HUES6 (cell line): ENCODE measurements around the gene ATXN10.

Source experiments
- H3K27ac ChIP-seq: 2 replicates; pipeline ENCODE4 v1.7.0; 2013; ENCODE audit warnings: low read depth, mild to moderate bottlenecking, low read length, inconsistent platforms
- H3K27me3 ChIP-seq: 2 replicates; pipeline ENCODE4 v1.6.1; 2013; ENCODE audit warnings: low read length; ENCODE audit not compliant: control insufficient read depth, insufficient read depth
- H3K36me3 ChIP-seq: 2 replicates; pipeline ENCODE4 v1.6.1; 2013; ENCODE audit warnings: low read length; ENCODE audit not compliant: control insufficient read depth, insufficient read depth
- H3K4me1 ChIP-seq: 2 replicates; pipeline ENCODE4 v1.6.1; 2013; ENCODE audit warnings: low read length; ENCODE audit not compliant: control insufficient read depth, insufficient read depth
- H3K4me3 ChIP-seq: 2 replicates; pipeline ENCODE4 v1.5.1; 2013; ENCODE audit warnings: low read depth, low read length
- H3K9ac ChIP-seq: one replicate; pipeline ENCODE4 v1.6.1; 2013; ENCODE audit warnings: mild to moderate bottlenecking, low read length
- H3K9me3 ChIP-seq: 2 replicates; pipeline ENCODE4 v1.6.1; 2013; ENCODE audit warnings: low read depth, low read length; ENCODE audit not compliant: control insufficient read depth, insufficient read depth

The ATXN10 gene

DNA sequence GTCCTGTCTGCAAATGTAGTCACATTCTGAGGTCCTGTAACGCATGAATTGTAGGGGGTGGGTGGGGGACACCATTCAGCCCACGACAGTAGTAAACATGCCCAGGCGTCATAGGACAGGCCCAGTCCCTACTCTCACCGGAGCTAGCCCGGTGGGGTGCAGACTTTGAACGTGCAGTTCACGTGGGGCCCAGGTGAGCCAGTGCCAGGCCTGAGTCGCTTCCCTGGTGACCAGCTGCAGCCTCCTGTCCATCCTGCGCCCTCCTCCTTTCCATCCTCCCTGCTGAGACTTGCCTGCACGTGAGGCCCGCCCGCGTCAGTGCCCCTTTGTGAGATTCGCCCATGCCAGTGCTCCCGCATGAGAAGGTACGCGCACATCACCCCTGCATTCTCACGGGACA, 188.6 kb downstream of the ATXN10 start:
- Histone ChIP-seq H3K27me3 (peaks cover 11% of the 10 kb centered on the region), H3K27ac (no peak overlapping the region), H3K4me1 (no peaks in the 10 kb centered on the region), H3K9ac (no peak overlapping the region), H3K4me3 (no peak overlapping the region), H3K36me3 (0 out of 2 replicates have a peak, but pooled peaks cover 2% of the 10 kb centered on the region), H3K9me3 (no peaks in the 10 kb centered on the region)

DNA sequence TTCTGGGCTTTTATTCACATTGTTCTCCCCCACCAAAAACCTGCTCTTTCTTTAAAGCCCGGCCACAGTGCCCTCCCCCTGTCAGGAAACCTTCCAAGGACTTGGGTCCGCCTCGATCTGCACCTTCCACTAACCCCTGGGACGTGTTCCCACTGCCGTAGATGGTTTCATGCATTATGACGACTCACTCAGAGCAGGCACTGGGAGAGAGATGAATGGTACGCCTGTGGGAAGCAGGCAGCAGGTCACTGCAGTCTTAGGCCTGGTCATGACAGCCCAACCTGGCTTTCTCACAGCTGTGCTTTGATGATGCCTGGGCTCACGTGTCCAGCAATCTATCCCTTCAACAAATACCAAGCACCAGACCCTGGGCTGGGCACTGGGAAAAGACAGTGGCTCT, 189.6 kb downstream of the ATXN10 start:
- H3K4me1 ChIP-seq = no peaks in the 10 kb centered on the region
- no peak overlapping the region for H3K9ac ChIP-seq
- H3K36me3 ChIP-seq = no peaks in the 10 kb centered on the region
- peaks cover 21% of the 10 kb centered on the region for H3K27me3 ChIP-seq
- no peak overlapping the region for H3K4me3 ChIP-seq
- H3K9me3 ChIP-seq = no peaks in the 10 kb centered on the region
- no peak overlapping the region for H3K27ac ChIP-seq

DNA sequence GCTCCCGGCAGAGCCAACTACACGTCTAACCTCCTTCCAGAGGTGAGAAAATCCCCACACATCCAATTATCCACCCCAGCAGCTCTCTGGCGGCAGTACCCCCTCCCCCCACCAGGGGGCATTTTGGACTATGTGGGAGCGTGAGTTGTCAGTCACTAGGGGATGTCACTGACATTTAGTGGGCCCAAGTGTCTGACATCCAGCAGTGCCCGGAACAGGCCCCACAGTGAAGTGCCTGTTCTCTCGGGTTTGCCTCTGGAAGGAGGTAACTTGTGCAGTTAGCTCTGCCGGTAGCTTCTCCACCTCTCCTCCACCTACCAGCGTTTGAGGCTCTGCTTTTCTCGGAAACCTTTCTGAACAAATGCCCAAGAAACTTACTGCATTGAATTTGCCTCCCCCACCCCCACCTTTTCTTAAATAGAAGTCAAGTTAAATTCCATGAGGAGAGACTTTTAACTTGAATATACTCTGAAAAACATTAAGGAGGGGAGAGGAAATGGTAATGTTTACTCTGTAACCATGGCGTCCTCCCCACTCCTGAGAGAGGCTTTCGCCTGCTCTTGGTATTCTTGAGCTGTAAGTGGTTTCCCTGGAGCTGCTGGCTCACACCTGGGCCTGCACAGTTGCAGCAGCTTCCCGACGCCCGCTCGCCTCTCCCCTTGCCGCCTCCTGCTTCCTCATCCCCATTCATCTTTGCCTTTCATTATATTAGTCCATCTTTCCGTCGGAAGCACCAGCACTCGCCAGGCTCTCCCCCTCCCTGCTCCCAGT, 192.5 kb downstream of the ATXN10 start:
- peaks cover 6% of the 10 kb centered on the region; the same call in 1 of the 2 replicates for H3K4me1 ChIP-seq
- H3K27ac ChIP-seq = no peak overlapping the region
- no peak overlapping the region for H3K9ac ChIP-seq
- no peaks in the 10 kb centered on the region for H3K36me3 ChIP-seq
- H3K4me3 ChIP-seq = no peak overlapping the region
- no peaks in the 10 kb centered on the region for H3K9me3 ChIP-seq
- H3K27me3 ChIP-seq = peaks cover 50% of the 10 kb centered on the region

DNA sequence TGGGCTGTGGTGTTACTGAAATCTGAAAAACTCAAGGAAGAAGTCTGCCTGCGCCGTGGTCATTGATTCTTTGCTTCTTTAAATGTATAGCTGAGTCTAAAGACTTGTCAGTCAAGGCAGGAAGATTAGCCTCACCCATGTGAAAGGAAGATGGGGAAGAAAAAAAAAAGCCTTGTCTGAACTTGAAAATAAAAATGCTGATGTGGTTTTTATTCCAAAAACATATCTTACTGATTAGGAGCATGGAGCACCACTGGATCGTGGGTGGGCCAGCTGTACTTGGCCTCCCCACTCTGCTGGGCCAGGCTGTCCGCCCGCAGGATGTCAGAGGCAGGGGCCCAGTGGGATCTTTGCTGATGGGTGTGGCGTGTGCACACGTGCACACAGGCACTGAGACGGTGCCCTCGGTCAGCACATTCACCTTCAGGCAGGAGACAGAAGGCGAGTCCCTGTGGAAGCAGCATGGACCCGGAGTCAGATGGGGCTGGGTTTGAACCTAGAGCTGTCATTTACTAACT, 193.4 kb downstream of the ATXN10 start:
- peaks cover 59% of the 10 kb centered on the region for H3K27me3 ChIP-seq
- no peak overlapping the region for H3K27ac ChIP-seq
- H3K36me3 ChIP-seq = no peaks in the 10 kb centered on the region
- peaks cover 6% of the 10 kb centered on the region; the same call in 1 of the 2 replicates for H3K4me1 ChIP-seq
- H3K9ac ChIP-seq = no peak overlapping the region
- H3K4me3 ChIP-seq = no peak overlapping the region
- H3K9me3 ChIP-seq = no peaks in the 10 kb centered on the region

DNA sequence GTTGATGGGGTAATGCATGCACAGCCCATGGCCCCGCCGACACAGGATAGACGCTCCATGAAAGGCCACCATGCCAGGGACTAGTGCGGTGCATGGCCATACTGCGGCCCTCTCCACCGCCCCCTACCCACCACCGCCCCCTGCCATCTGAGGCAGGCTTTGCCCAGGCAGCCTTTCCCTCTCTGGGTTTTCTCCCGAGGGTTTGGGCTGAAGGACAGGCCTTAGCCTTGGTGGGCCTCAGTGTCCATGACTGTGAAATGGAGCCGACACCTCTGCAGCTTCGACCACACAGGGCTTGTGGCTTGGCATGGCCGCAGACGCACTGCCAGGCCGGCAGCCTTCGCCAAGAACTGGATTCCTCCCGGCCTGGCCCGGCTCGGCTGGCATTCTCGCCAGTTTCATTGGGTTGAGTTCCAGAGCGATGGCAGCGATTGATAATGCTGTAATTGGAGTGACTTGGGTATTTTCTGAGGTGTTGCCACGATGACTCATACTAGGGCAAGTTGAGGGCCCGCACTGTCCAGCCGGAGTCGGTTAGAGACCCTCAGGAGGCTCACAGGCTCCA, 194.0 kb downstream of the ATXN10 start:
- Histone ChIP-seq H3K36me3 (no peaks in the 10 kb centered on the region), H3K27ac (no peak overlapping the region), H3K9ac (no peak overlapping the region), H3K9me3 (no peaks in the 10 kb centered on the region), H3K4me1 (peaks cover 6% of the 10 kb centered on the region; the same call in 1 of the 2 replicates), H3K27me3 (peaks cover 65% of the 10 kb centered on the region), H3K4me3 (no peak overlapping the region)

DNA sequence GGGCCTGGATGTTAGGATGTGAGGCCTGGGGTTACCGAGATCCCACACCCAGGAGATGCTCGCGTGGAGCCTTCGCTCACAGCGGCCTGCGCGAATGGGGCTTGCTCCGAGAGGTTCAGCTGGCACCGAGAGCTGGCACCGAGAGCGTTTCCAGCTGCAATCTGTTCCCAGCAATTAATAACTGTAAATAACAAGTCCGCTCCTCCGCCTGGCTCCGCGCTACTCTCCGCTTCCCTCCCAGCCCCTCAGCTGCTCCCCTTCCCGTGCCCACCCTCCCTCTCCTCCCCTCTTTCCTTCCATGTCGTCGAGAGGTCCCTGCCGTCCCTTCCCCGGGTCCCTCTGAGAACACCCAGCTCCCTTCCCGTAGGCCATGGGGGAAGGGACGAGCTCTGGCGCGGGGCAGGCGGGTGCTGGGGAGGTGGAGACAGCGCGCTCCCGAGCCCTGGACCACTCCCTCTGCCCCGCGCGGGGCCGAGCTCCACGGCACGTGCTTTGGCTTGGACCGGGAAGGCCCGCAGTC, 194.6 kb downstream of the ATXN10 start:
- no peaks in the 10 kb centered on the region for H3K9me3 ChIP-seq
- peak overlapping the region; percentile 59 for H3K4me3 ChIP-seq
- no peak overlapping the region for H3K9ac ChIP-seq
- H3K27me3 ChIP-seq = peaks cover 66% of the 10 kb centered on the region
- peaks cover 6% of the 10 kb centered on the region; the same call in 1 of the 2 replicates for H3K4me1 ChIP-seq
- H3K27ac ChIP-seq = no peak overlapping the region
- no peaks in the 10 kb centered on the region for H3K36me3 ChIP-seq

DNA sequence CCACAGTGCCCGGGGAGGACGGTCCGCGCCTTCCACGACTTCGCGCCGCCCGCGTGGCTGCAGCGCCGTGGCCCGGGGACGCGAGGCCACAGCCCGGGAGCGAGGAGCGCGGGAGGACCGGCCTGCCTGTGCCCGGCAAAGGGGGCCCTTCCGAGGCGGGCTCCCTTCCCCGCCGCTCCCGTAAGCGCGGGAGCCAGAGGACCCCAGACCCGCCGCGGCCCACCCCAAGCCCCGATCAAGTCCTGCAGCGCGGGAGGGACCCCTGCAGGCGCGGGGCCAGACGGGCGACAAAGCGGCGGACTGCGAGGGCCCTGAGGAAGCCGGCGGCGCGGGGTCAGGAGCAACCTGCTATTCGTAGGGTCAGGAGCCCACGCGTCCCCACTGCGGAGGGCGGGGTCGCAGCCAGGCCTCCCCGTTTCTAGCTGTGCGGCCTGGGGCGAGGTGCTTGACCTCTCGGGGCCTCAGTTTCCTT, 195.0 kb downstream of the ATXN10 start:
- Histone ChIP-seq H3K36me3 (no peaks in the 10 kb centered on the region), H3K27me3 (peaks cover 66% of the 10 kb centered on the region), H3K27ac (no peak overlapping the region), H3K9ac (no peak overlapping the region), H3K9me3 (no peaks in the 10 kb centered on the region), H3K4me3 (peak overlapping the region; percentile 59), H3K4me1 (peaks cover 6% of the 10 kb centered on the region; the same call in 1 of the 2 replicates)

DNA sequence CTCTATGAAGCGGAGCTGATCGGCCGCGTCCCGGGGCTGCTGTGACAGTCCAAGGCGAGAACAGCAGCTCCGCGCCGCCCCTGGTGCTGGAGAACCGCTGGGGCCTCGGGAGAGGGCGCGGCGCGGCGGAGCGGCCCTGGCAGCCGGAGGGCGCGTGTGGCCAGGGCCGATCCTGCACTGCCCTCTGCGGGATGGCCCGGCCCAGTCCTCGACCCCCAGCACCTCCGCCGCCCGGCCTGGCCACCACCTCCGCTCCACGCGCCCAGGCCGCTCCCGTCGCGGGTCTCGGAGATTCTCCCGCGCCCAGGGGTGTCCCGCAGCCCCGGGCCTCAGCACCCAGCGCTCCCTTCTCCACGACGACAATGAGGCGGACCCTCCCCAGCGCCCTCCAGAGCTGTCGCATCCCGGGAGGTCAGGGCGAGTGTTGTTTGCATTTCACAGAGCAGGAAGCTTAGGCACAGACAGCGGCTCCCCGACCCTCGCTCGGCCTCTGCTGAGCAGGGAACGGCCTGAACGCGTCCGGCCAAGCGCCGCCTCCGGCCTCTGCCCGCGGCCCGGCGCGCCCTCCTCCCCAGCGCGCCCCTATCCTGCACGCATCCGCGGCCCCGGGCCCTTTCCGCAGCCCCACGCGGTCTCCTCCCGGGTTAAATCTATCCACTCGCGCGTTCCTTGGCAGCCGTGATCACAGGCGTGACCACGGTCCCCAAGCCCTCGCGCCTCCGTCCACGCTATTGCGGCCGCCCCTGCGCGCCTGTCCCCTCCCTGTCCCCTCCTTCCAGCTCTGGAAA, 195.7 kb downstream of the ATXN10 start:
- H3K4me3 ChIP-seq = peak overlapping the region; percentile 59
- no peaks in the 10 kb centered on the region for H3K36me3 ChIP-seq
- H3K27ac ChIP-seq = no peak overlapping the region
- peaks cover 6% of the 10 kb centered on the region; the same call in 1 of the 2 replicates for H3K4me1 ChIP-seq
- no peak overlapping the region for H3K9ac ChIP-seq
- peaks cover 66% of the 10 kb centered on the region for H3K27me3 ChIP-seq
- no peaks in the 10 kb centered on the region for H3K9me3 ChIP-seq

DNA sequence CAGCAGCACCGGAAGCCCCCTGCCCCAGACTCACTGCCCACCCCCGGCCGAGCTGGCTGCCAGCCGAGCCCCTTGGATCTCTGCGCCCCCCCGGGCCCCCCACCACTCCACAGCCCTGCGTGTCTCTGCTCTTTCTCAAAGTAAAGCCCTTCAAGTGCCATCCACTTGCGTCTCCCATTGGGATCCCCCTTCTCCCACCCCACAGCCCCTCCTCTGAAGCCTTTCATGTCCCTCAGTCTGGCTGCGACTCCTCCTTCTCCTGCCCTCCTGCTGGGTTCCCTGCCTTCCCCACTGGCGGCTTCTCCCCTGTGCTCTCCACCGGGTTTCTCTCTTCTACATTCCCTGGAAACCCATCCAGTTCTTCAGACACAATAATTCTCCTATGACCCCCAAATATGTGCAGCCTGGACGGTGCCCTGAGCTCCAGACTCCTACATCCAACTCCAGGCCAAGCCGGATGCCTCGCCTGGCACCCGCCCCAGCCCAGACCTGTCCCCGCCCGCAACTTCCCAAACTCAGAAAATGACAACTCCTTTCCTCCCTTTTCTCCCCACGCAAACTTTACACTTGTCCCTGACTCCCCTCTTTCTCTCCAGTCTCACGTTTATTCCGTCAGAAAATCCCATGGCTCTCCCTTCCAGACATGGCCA, 196.4 kb downstream of the ATXN10 start:
- peak overlapping the region; percentile 59 for H3K4me3 ChIP-seq
- H3K27me3 ChIP-seq = peaks cover 66% of the 10 kb centered on the region
- H3K36me3 ChIP-seq = no peaks in the 10 kb centered on the region
- H3K9me3 ChIP-seq = no peaks in the 10 kb centered on the region
- H3K9ac ChIP-seq = no peak overlapping the region
- peaks cover 6% of the 10 kb centered on the region; the same call in 1 of the 2 replicates for H3K4me1 ChIP-seq
- no peak overlapping the region for H3K27ac ChIP-seq

DNA sequence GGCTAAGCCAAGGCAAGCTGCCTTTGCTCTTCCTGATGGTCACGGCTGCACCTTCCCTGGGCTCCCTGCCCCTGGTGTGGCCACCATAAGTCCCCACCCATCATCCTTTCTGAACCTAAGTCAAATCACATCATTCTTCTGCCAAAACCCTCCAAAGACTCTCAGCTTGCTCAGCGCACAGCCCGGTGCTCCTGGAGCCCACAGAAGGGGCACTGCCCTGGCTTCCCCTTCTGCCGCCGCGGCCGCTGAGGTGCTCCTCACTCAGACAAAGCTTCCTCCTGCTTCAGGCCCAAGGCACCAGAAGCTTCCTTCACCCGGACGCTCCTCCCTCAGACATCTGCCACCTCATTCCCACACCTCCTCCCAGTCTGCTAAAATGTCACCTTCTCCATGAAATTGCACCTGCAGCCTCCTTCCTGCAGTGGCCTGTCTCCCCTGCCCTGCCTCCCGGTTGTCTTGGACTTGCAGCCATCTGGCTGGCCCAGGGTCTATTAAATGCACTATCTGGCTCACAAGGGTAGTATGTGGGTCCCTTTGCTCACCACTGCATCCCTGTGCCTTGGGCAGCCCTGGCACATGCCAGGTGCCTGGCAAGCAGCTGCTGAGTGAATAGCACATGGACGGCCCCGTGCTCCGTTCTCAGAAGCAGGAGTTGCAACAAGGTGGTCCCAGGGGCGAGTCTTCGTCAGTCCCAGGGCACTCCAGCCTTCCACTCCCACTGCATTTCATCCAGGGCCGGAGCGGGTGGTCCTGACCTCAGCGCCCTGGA, 197.1 kb downstream of the ATXN10 start:
- Histone ChIP-seq H3K9ac (no peak overlapping the region), H3K9me3 (peaks cover 3% of the 10 kb centered on the region; the same call in 1 of the 2 replicates), H3K4me1 (peaks cover 6% of the 10 kb centered on the region; the same call in 1 of the 2 replicates), H3K27ac (no peak overlapping the region), H3K27me3 (peaks cover 67% of the 10 kb centered on the region), H3K4me3 (no peak overlapping the region), H3K36me3 (no peaks in the 10 kb centered on the region)
